ENCODE results near the gene EFNA4.

EFNA4 gene

GRCh38 chr1:155053531-155054105 lies 9.9 kb upstream of the EFNA4 start (continued):
- no peak for TF ChIP-seq ZNF624 (tag by site-specific recombination; IDR thresholded peaks at IDR 0.05)
- no peak for TF ChIP-seq ZNF76 (tag by site-specific recombination; IDR thresholded peaks at IDR 0.05; ENCODE audit: borderline replicate concordance, low read depth)
- TF ChIP-seq ZNF777 (tag by site-specific recombination; IDR thresholded peaks at IDR 0.05; ENCODE audit: borderline replicate concordance), result no peak
- TF ChIP-seq KLF1 (tag by site-specific recombination; IDR thresholded peaks at IDR 0.05), result no peak
- TF ChIP-seq PBX3 (CRISPR knock-in tag; IDR thresholded peaks at IDR 0.05), result no peak
- TF ChIP-seq ZNF324 (tag by site-specific recombination; IDR thresholded peaks at IDR 0.05), result no peak

GRCh38 chr1:155057104-155057503 lies 6.4 kb upstream of the EFNA4 start:
- Histone ChIP-seq H3K4me1 (ENCODE audit: control insufficient read depth, insufficient read depth, low read length) (no peaks in the 10 kb centered on the region; the same call in 1 of the 2 replicates), H3K36me3 (ENCODE audit: control insufficient read depth in 2 of 2, insufficient read depth in 1 of 2, low read length in 2 of 2) (peaks cover 0 to 69% of the 10 kb centered on the region in 2 experiments; a peak in 1 of 3 replicates), H3K9me3 (ENCODE audit: control insufficient read depth, insufficient read depth, low read depth, low read length) (no peaks in the 10 kb centered on the region), H3K27ac (ENCODE audit: extremely low read depth, low read depth, low read length) (no peak overlapping the region), H3K4me3 (ENCODE audit: low read depth, low read length) (no peak overlapping the region)
- POLR2A ChIA-PET, result interaction anchor here (0.6 to 1.4 kb wide), 2 partner anchors 36 to 85 kb away, joined by 3 read pairs; no protein-coding TSS in a partner anchor
- CTCF ChIA-PET, result interaction anchor here (0.5 to 10.9 kb wide), 7 partner anchors 8 to 591 kb away, joined by 3 to 117 read pairs (median 3); no protein-coding TSS in a partner anchor
- no peak for TF ChIP-seq ZNF24 (tag by site-specific recombination; IDR thresholded peaks at IDR 0.05)
- no peak for TF ChIP-seq OVOL3 (tag by site-specific recombination; IDR thresholded peaks at IDR 0.05)
- TF ChIP-seq ZNF140 (tag by site-specific recombination; IDR thresholded peaks at IDR 0.05), result no peak
- TF ChIP-seq ZIC2 (tag by site-specific recombination; IDR thresholded peaks at IDR 0.05), result no peak
- no peak for TF ChIP-seq HOXD13 (CRISPR knock-in tag; IDR thresholded peaks at IDR 0.05; ENCODE audit: borderline replicate concordance)
- TF ChIP-seq YY2 (tag by site-specific recombination; IDR thresholded peaks at IDR 0.05), result no peak
- no peak for TF ChIP-seq ZNF133 (tag by site-specific recombination; IDR thresholded peaks at IDR 0.05)
- TF ChIP-seq ZNF23 (tag by site-specific recombination; IDR thresholded peaks at IDR 0.05; ENCODE audit: borderline replicate concordance), result no peak
- no peak for TF ChIP-seq REPIN1 (tag by site-specific recombination; IDR thresholded peaks at IDR 0.05; ENCODE audit: low read depth)
- TF ChIP-seq MEIS1 (CRISPR knock-in tag; IDR thresholded peaks at IDR 0.05; ENCODE audit: borderline replicate concordance), result no peak
- no peak for TF ChIP-seq ZNF701 (tag by site-specific recombination; IDR thresholded peaks at IDR 0.05)
- no peak for TF ChIP-seq ZNF777 (tag by site-specific recombination; IDR thresholded peaks at IDR 0.05; ENCODE audit: borderline replicate concordance)

- Histone ChIP-seq H3K36me3 (ENCODE audit: control insufficient read depth in 2 of 2, insufficient read depth in 1 of 2, low read length in 2 of 2) (peaks cover 0 to 69% of the 10 kb centered on the region in 2 experiments; a peak in 1 of 3 replicates), H3K4me3 (ENCODE audit: low read depth, low read length) (no peak overlapping the region), H3K27ac (ENCODE audit: extremely low read depth, low read depth, low read length) (no peak overlapping the region), H3K4me1 (ENCODE audit: control insufficient read depth, insufficient read depth, low read length) (no peaks in the 10 kb centered on the region; the same call in 1 of the 2 replicates), H3K9me3 (ENCODE audit: control insufficient read depth, insufficient read depth, low read depth, low read length) (no peaks in the 10 kb centered on the region)
- TF ChIP-seq ZBTB44 (tag by site-specific recombination; IDR thresholded peaks at IDR 0.05), result no peak
- no peak for TF ChIP-seq ZNF548 (tag by site-specific recombination; IDR thresholded peaks at IDR 0.05)
- TF ChIP-seq ZFP69B (tag by site-specific recombination; IDR thresholded peaks at IDR 0.05), result no peak
- TF ChIP-seq ZSCAN16 (tag by site-specific recombination; IDR thresholded peaks at IDR 0.05), result no peak
- TF ChIP-seq ZBTB26 (tag by site-specific recombination; optimal IDR thresholded peaks at IDR 0.05), result no peak
- no peak for TF ChIP-seq ELK4 (IDR thresholded peaks at IDR 0.05; ENCODE audit: borderline replicate concordance, low read depth, low read length)
- TF ChIP-seq SP3 (tag by site-specific recombination; IDR thresholded peaks at IDR 0.05), result no peak
- ChIA-PET CTCF (interaction anchor here (0.5 to 10.9 kb wide), 7 partner anchors 7 to 592 kb away, joined by 3 to 117 read pairs (median 3); no protein-coding TSS in a partner anchor), POLR2A (interaction anchor here (0.6 to 1.4 kb wide), 2 partner anchors 37 to 86 kb away, joined by 3 read pairs; no protein-coding TSS in a partner anchor)
Observed at GRCh38 chr1:155057788-155058211, 5.7 kb upstream of the EFNA4 start.
